AG04449 (cell line): ENCODE data around the gene BACH2.

ENCODE experiments used
- CTCF ChIA-PET: fragments of 350-600 bp; formaldehyde crosslinking; extraction: SDS; loops from one replicate; lab custom pipeline; 2021; ENCODE audit warnings: antibody characterized with exemption; lab: Yijun Ruan, JAX
- POLR2A ChIA-PET: fragments of 400-600, 350-600 bp; formaldehyde crosslinking; extraction: SDS; loops from one replicate; lab custom pipeline; 2020; ENCODE audit warnings: antibody characterized with exemption, inconsistent platforms; lab: Yijun Ruan, JAX
- DNase-seq: peaks from one replicate; pipeline ENCODE4 v3.0.0-alpha.2; 2010; ENCODE audit warnings: low read depth, low spot score
- H3K4me3 ChIP-seq: 2 replicates; pipeline ENCODE4 v1.5.1; 2011; ENCODE audit warnings: low read depth, mild to moderate bottlenecking, control low read depth, low read length
- TF ChIP-seq, protein P1 (sequence below): IDR thresholded peaks from one replicate; pipeline ENCODE4 v1.5.1; 2011; ENCODE audit warnings: mild to moderate bottlenecking, moderate library complexity, low read length, control low read depth, inconsistent platforms; ENCODE audit not compliant: insufficient read depth; ENCODE audit errors: missing control alignments

Gene BACH2

DNA sequence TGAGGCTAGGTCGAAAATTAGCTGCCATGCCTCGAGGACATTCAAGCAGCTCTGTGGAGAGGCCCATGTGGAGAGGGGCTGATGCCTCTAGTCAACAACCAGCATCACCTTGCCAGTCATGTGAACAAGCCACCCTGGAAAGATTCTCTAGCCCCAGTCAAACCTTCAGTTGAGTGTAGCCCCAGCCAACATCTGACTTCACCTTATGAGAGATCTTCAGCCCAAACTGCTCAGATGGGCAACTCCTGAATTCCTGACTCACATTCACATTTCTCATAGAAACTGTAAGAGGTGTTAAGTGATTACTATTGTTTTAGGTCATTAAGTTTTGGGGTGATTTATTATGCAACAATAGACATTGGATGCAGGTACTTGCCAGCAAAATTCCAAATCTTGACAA, 357.5 kb downstream of the BACH2 start:
- ChIA-PET CTCF (interaction anchor here (1.4 to 6.4 kb wide), 6 partner anchors 8 to 540 kb away, joined by 3 to 291 read pairs (median 20); no protein-coding TSS in a partner anchor), POLR2A (no interaction called here)
- no peak overlapping the region for H3K4me3 ChIP-seq
- DNase-seq = no peak
- TF ChIP-seq, protein P1, sequence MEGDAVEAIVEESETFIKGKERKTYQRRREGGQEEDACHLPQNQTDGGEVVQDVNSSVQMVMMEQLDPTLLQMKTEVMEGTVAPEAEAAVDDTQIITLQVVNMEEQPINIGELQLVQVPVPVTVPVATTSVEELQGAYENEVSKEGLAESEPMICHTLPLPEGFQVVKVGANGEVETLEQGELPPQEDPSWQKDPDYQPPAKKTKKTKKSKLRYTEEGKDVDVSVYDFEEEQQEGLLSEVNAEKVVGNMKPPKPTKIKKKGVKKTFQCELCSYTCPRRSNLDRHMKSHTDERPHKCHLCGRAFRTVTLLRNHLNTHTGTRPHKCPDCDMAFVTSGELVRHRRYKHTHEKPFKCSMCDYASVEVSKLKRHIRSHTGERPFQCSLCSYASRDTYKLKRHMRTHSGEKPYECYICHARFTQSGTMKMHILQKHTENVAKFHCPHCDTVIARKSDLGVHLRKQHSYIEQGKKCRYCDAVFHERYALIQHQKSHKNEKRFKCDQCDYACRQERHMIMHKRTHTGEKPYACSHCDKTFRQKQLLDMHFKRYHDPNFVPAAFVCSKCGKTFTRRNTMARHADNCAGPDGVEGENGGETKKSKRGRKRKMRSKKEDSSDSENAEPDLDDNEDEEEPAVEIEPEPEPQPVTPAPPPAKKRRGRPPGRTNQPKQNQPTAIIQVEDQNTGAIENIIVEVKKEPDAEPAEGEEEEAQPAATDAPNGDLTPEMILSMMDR = no peak

DNA sequence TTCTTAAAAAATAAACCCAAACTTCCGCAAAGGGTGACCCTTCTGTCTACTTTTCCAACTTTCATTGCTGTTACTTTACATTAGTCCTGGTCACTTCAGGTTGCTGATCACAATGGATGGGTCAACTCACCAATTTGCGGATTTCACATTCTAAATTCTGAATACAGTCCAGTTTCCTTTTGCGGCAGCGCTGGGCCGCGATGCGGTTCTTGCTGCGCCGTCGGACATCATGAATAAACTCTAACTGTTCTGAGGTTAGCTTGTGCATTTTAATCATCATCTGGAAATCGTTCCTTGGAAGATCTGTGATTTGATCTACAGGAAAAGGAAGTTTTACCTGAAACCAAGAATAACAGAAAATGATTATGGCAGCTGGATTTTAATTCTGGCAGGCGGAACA, 358.6 kb downstream of the BACH2 start:
- TF ChIP-seq, protein P1 = no peak
- ChIA-PET POLR2A (no interaction called here), CTCF (interaction anchor here (0.9 to 6.4 kb wide), 4 partner anchors 8 to 541 kb away, joined by 3 to 291 read pairs (median 3); no protein-coding TSS in a partner anchor)
- no peak overlapping the region for H3K4me3 ChIP-seq
- DNase-seq = no peak

DNA sequence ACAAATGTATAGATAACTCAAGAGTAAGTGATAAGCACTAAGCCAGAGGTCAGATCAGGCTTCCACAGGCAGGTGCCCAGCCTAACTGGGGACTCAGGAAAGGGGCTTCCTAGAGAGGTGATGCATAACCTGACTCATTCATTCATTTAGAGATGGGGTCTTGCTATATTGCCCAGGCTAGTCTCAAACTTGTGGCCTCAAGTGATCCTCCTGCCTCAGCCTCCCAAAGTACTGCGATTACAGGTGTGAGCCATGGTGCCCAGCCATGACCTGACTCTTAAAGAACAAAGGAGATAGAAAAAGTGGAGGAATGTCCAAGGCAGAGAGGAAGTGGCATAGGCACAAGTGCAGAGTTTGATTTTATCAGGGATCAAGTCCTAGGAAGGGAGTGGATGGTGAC, 360.5 kb downstream of the BACH2 start:
- CTCF ChIA-PET = interaction anchor here (6.4 kb wide), 1 partner anchor 543 kb away, joined by 291 read pairs; no protein-coding TSS in a partner anchor
- TF ChIP-seq, protein P1 = no peak
- POLR2A ChIA-PET = no interaction called here
- DNase-seq = no peak
- H3K4me3 ChIP-seq = no peak overlapping the region

DNA sequence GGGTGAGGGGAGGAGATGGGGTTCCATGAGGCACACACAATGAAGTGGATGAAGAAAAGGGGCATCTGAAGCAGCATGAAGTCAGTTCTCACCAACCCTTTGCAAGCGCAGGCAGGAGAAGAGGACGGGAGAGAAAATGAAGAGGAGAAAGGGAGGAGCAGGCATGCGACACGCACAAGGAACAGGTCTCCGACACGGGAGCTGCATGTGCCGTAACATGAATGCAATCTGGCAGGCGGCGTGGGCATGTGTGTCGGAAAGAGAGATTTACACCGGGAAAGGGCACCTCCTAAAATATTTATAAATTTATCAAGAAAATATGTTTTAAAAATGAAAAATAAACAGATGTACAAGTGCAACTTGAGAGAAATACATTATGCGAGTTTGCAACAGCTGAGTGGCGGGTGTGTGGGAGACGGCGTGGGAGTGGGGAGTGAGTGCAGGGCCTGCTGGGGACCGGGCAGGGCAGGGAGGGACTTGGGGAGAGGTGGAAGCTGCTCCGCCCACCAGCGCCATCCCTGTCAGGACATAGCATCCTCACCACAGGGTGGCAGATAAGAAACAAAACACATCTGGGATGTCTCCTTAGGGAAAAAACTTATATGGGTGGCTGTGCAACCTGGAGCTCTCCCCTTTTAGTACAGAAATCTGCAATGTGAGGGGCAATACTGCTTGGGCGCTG, 361.8 kb downstream of the BACH2 start:
- CTCF ChIA-PET = interaction anchor here (0.6 to 2.7 kb wide), 3 partner anchors 8 to 544 kb away, joined by 3 to 11 read pairs (median 4); no protein-coding TSS in a partner anchor
- no peak for DNase-seq
- TF ChIP-seq, protein P1 = no peak
- POLR2A ChIA-PET = no interaction called here
- H3K4me3 ChIP-seq = no peak overlapping the region

DNA sequence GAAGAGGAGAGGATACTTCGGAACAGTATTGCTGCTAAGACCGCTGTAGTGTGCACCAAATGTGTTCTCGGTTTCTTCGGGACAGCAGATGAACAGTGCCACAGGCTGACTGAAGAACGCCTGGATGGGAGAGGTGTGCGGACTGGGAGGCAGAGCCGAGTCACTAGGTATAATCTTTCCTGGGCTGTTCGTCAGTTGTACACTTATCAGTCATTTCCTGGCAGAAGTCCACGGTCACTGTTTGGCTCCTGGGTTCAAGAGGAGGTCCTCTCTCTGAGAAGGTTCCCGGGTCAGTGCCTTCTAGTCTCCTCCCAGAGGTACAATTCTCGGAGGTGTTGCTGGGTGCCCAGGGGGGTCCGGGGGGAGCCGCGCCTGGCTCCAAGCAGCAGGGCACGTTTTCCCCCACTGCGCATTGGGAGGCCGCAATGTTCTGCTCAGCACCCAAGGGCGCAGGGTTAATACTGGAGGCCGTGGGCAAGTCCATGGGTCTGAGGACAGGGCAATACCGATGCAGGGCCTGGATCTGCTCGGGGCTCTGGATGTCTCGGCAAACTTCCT, 364.3 kb downstream of the BACH2 start:
- TF ChIP-seq, protein P1 = no peak
- no peak for DNase-seq
- no peak overlapping the region for H3K4me3 ChIP-seq
- ChIA-PET POLR2A (no interaction called here), CTCF (interaction anchor here (0.9 to 3.1 kb wide), 2 partner anchors 9 to 547 kb away, joined by 3 to 38 read pairs; no protein-coding TSS in a partner anchor)

DNA sequence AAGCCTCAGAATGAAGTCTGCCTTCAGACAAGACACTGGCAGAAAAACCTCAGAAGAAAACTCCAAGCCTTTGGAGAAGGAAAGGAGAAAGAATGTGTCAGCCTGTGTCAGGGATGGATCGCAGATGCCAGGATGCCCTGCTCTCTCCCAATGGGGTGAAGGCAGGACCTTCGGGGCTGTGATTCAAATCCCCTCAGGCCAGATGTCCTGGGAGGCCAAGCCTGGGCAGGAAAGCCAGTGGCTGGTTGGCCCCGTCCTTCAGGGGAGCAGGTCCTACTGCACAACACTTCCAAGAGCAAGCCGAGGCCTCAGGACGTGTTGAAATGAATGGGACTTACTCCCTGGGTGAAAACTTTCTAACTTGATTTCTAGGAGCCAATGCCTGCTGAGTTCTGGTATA, 365.9 kb downstream of the BACH2 start:
- H3K4me3 ChIP-seq = no peak overlapping the region
- ChIA-PET CTCF (interaction anchor here (2.1 to 3.1 kb wide), 2 partner anchors 11 to 548 kb away, joined by 8 to 38 read pairs; no protein-coding TSS in a partner anchor), POLR2A (interaction anchor here (0.5 kb wide), 1 partner anchor 601 kb away, joined by 3 read pairs; no protein-coding TSS in a partner anchor)
- TF ChIP-seq, protein P1 = no peak
- no peak for DNase-seq
